GM19372 (cell line): ENCODE data around the gene ZBBX.
"Not testable (repeated sequence)": the region's sequence is repeated elsewhere in the genome, so short reads cannot be mapped to it uniquely, and the experiment has no call there.

Experiments used
- ATAC-seq: cut with Tn5 transposase; IDR thresholded peaks from one replicate; pipeline ENCODE4 v1.9.1; 2021; ENCODE audit warnings: mild to moderate bottlenecking, low read depth, moderate library complexity; ENCODE audit not compliant: unreplicated experiment

ZBBX gene, protein sequence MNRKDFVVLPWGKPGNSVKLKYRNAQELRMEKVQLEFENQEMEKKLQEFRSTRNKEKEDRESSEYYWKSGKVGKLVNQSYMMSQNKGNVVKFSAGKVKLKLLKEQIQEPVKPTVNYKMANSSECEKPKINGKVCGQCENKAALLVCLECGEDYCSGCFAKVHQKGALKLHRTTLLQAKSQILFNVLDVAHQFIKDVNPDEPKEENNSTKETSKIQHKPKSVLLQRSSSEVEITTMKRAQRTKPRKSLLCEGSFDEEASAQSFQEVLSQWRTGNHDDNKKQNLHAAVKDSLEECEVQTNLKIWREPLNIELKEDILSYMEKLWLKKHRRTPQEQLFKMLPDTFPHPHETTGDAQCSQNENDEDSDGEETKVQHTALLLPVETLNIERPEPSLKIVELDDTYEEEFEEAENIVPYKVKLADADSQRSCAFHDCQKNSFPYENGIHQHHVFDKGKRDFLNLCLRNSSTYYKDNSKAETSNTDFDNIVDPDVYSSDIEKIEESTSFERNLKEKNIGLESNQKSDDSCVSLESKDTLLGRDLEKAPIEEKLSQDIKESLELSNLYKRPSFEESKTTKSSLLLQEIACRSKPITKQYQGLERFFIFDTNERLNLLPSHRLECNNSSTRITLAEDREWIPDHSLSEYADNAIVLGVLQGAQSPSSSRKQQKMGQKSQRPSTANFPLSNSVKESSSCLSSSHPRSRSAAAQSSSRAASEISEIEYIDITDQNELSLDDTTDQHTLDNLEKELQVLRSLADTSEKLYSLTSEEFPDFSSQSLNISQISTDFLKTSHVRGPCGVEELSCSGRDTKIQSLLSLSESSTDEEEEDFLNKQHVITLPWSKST

GRCh38 chr3:167380004-167380689, at the start of gene ZBBX:
ZBBX (minus strand) TSS chr3:167380297; CDS start chr3:167372901, 7,396 bp downstream.
- peak; percentile 100 for ATAC-seq

GRCh38 chr3:167426962-167427361, 46.9 kb upstream of the ZBBX start:
- ATAC-seq: not testable (repeated sequence)

DNA sequence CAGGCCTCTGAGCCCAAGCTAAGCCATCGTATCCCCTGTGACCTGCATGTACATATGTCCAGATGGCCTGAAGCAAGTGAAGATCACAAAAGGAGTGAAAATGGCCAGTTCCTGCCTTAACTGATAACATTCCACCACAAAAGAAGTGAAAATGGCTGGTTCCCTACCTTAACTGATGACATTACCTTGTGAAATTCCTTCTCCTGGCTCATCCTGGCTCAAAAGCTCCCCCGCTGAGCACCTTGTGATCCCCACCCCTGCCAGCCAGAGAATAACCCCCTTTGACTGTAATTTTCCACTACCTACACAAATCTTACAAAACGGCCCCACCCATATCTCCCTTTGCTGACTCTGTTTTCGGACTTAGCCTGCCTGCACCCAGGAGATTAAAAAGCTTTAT, 42.3 kb upstream of the ZBBX start:
- not testable (repeated sequence) for ATAC-seq

DNA sequence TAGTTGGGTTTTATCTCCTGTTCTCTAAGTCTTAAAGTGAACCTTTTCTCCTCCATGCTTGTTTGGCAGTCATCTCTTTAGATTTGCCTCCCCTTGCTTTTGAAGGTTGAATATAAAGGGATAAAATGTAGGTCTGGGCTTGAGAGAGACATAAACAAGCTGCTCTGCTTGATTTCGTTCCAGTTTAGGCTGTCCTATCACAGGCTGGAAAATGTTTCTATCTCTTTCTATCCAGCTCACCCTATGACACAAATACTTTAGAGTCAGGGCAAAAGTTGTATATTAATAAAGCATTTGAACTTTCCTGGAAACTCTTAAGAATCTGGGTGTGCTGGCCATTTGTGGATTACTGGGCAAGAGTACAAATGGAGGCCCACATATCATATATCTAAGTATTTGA, 29.5 kb upstream of the ZBBX start:
- ATAC-seq: no peak

DNA sequence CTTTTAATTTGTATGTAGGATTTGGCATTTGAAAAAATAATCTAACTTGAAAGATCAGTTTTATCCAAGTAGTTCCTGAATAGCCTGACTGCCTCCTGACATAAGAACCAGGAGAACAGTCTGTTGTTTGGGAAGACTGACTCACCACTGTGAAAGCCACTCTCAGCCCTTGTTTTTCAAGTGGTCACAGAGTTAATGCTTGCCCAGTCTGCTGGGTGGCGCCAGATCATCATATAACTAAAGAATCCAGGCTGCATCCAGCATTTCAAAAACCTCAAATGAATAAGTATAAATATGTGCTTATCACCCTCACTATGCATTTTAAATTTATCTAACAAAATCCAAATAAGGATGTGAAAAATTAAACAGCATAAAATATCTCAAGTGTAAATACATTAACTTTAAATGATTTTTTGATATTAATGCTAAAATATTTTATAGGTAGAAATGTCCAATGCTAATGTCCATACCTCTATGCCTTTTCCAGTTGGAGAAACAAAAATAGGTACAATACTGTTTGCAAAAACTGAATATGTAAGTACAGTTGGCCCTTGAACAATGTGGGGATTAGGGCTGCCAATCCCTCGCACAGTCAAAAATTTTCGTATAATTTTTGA, 26.9 kb upstream of the ZBBX start:
- no peak for ATAC-seq

DNA sequence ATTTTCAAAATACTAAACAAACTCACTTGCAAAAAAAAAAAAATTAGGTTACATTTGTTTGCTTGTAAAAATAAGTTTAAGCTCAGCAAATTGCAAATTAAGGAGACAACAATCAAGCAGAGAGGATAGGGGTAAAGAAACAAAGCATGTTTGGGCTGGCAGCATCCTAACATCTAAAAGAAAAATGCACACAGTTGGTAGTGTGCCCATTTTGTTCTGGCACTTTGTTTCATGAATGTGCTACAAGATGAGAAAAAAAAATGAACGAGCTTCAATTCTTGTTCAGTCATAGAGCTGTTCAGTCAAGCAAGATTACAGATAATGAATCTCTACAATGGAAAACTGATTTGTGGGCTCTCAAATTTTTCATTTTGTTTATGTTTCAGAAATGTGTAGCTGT, 17.7 kb upstream of the ZBBX start:
- no peak for ATAC-seq

GRCh38 chr3:167396075-167396474, 16.0 kb upstream of the ZBBX start:
- ATAC-seq: no peak

DNA sequence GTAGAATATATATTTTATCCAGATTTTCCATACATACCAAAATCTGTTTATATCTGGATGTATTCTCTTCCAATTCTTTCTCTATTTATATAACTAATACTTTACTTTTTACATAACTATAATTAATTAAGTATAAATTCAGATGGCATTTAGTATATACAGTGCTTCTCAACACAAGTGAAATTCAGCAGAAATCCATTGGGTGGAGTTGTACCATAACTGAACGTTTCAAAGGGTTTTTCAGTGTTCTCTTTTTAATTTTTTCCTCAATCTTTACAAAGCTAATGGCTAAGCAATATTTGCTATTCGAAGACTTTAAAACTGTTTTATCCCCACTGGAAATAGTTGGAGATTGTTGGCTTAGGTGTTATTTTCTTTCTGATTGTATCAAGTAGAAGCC, 13.9 kb upstream of the ZBBX start:
- no peak for ATAC-seq

DNA sequence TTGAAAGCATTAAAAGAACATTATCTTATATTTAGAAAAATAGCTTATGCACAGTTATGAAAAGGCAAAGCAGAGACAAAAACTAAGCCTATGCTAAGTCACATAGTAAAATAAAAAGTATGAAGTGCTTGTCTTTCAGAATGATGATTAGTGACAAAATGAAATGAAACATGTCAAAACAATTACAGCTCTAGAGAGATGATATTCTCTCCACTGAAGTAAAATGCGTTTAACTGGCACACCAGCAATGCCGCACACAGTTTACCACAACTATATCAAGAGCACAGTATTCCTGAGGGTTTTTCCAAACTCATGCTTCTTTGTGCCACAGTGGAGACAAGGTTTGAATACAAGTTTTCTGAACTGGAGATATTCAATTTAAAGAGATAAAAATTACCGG, 2.1 kb upstream of the ZBBX start:
- ATAC-seq: no peak

- no peak for ATAC-seq
These were observed 4.6 kb downstream of the ZBBX start for GRCh38 chr3:167375478-167375877.

- ATAC-seq: no peak
These were observed 8.0 kb downstream of the ZBBX start for GRCh38 chr3:167372138-167372537.

DNA sequence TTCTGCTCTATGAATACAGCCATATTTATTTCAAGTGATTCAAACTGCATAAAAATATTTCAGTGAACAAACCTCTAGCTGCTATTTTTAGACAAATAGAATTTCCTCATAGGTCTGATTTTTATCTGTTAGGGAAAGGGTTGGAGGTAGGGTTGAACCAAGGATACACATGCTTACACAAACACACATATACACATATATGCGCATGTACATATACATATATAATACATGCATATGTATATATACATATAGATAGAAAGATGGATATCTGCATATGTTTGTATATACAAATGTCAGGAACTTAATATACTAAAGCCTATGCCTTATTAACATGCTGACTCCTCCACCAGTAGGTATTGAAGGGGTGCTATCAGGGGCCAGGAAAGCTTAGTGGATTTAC, 18.1 kb downstream of the ZBBX start:
- no peak for ATAC-seq

DNA sequence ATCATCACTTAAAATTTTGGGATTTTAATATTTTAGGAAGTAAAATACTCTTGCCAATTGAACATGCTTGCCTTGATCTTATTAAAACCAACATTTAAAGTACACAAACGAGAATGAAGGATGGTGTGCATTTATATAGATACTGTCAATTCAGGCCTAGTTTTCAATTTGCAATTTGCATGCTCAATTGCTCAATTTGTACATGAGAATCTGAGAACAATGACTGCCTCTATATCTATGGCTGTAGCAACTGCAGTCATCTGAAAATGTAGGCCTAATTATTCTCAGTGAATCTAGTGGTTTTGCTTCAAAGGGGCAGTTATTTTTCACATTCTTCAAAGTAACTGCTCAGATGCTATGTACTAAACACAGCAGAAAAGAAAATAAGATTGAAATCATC, 18.8 kb downstream of the ZBBX start:
- ATAC-seq: no peak

- no peak for ATAC-seq
These were observed 24.7 kb downstream of the ZBBX start for GRCh38 chr3:167355446-167355845.

GRCh38 chr3:167354751-167355150, 25.3 kb downstream of the ZBBX start:
- no peak for ATAC-seq

DNA sequence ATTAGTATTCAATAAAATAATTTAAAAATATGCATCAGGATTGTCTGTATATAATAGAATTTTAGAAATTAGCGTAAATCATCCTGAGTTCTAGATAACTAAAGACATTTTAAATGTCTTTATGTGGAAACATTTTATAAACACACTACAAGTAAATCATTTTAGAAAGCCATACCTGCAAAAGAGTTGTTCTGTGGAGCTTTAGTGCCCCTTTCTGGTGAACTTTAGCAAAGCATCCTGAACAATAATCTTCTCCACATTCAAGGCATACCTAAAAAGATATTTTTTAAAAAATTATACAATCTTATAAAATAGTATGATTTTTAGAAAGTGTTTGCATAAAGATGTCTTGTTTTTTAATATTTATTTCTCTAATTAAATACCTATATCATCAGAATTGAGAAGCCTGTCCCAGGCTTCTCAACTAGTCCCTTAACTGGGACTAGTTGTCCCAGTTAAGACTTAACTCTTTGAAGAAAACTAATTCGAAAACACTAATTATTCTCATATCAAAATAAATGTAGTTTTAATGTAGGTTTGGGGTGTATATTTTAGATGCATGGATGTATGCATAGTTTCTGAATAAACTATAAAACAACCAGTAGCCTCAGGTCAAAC, 29.7 kb downstream of the ZBBX start:
- no peak for ATAC-seq

- no peak for ATAC-seq
These were observed 33.9 kb downstream of the ZBBX start for GRCh38 chr3:167346171-167346570.

DNA sequence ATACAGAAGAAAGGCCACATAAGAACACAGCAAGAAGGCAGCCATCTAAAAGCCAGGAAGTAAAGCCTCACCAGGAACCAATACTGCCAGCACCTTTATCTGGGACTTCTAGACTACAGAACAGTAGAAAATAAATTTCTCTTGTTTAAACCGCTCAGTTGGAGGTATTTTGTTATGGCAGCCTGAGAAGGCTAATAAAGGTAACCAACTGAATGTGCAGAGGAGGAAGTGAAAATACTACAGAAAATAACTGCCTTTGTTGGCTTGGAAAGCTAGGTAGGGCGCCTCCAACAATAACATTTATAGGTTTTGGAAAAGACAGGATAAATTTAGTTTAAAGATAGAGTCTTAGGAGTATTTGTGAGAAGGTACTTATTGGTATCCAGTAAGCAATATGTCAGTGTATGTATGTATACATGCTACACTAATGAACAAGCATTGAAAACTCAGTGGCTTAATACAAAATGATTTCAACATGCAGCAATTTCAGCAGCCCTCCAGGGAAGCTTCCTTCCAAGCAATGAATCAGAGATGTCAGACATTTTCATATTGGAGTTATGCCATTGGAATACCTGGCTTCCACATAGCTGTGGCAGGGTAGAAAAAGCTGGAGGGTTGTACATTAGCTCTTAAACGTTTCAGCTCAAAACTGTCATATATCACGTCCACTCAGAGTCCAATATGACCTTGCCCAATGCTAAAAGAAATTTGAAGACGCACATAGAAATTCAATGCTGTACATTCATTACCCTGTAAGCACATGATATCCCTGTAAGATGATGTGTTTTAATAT, 48.9 kb downstream of the ZBBX start:
- no peak for ATAC-seq

DNA sequence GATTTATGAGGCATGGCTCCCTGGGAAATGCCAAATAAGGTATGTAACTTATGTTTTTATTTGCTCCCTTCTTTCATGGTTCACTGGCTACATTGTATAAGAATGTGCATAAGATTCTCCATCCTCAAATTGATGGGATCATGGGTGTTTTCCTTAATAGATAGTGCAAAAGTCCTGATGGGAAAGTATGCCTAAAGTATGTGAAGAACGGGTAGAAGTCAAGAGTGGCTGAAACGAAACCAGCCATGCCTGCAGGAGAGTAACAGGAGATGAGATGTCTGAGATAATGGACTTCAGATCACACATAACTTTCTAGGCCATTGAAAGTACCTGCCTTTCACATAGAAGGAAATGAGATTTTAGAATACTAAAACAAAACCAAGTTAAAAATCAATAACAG, 56.5 kb downstream of the ZBBX start:
- no peak for ATAC-seq
